ENCODE data around the gene BORCS6.

DNA sequence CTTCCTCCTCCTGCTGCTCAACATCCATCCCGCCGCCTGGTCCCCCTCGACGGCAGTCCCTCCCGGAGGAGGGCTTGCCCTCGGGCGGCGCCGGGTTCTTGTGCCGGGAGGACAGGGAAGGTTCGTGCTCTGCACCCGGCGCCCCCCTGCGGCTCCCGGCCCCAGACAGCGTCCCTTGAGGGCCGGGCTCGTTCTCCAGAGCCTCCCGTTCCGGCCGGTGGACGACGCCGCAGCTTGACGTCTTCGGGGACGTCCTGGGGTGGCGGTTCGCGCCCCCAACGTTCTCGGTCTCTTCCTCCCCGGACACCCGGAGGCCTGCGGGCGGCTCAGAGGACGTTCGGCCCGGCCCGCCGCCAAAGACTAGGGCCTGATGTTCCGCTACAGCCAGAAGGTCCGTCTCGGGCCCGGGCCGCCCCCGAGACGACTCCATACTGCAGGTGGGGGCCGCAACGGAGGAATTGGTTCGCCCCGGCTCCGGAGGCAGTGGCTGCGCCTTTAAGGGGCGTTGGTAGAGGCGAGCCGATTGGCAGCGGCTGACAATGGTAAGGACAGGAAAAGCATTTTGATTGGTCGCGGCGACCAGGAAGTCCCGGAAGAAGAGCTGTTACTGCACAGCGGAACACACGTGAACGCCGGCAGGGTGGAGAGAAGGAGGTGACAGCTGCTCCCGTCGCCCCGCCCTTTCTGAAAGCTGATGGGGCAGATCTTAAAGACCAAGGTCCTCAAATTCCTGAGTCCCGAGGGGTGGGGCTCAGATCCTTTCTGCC is at the start of gene BORCS6:
- TF ChIP-seq, protein P1, sequence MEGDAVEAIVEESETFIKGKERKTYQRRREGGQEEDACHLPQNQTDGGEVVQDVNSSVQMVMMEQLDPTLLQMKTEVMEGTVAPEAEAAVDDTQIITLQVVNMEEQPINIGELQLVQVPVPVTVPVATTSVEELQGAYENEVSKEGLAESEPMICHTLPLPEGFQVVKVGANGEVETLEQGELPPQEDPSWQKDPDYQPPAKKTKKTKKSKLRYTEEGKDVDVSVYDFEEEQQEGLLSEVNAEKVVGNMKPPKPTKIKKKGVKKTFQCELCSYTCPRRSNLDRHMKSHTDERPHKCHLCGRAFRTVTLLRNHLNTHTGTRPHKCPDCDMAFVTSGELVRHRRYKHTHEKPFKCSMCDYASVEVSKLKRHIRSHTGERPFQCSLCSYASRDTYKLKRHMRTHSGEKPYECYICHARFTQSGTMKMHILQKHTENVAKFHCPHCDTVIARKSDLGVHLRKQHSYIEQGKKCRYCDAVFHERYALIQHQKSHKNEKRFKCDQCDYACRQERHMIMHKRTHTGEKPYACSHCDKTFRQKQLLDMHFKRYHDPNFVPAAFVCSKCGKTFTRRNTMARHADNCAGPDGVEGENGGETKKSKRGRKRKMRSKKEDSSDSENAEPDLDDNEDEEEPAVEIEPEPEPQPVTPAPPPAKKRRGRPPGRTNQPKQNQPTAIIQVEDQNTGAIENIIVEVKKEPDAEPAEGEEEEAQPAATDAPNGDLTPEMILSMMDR (IDR thresholded peaks at IDR 0.05; ENCODE audit: insufficient read depth, low read length, poor library complexity, severe bottlenecking) = no peak
- no peak for TF ChIP-seq EZH2phosphoT487 (conservative IDR thresholded peaks at IDR 0.05; ENCODE audit: low read length)

All from SU-DHL-6 (cell line).